Left lung (tissue), 10 donors: ENCODE measurements around the gene NES. TPM values are rescaled to one million over a fixed set of nuclear protein-coding genes. Genes with fewer than 3 reads are reported as not detected.

Experiments
- ATAC-seq: fragments of 200-7000 bp; cut with Tn5 transposase; one replicate; pipeline ENCODE4 v1.9.1; 2020; ENCODE audit warnings: moderate library complexity
- DNase-seq, 4 donors: peaks; one replicate each; pipeline ENCODE4 v3.0.0-alpha.2; 2013 to 2020
- H3K27ac ChIP-seq, 2 donors: fragments of 200-600 bp; sonication (generic) in 1 of 2; one replicate each; pipeline versions ENCODE4 v1.5.0 to v1.8.0; 2020 to 2021
- H3K27me3 ChIP-seq, 2 donors: fragments of 200-600 bp; sonication (generic) in 1 of 2; one replicate each; pipeline versions ENCODE4 v1.5.0 to v1.8.0; 2020 to 2021
- H3K36me3 ChIP-seq, 2 donors: fragments of 200-600 bp; sonication (generic) in 1 of 2; one replicate each; pipeline versions ENCODE4 v1.5.0 to v1.8.0; 2020 to 2021
- H3K4me1 ChIP-seq, 2 donors: fragments of 200-600 bp; one replicate each; pipeline ENCODE4 v1.8.0; 2021
- H3K4me3 ChIP-seq, 2 donors: fragments of 200-600 bp; sonication (generic) in 1 of 2; one replicate each; pipeline versions ENCODE4 v1.5.0 to v1.8.0; 2020 to 2021; ENCODE audit warnings: mild to moderate bottlenecking in 1 of 2
- H3K9me3 ChIP-seq, 2 donors: fragments of 200-600 bp; sonication (generic) in 1 of 2; one replicate each; pipeline versions ENCODE4 v1.5.0 to v1.8.0; 2020 to 2021
- CTCF ChIP-seq, 2 donors: fragments of 200-600 bp; sonication (generic) in 1 of 2; IDR thresholded peaks; one replicate each; pipeline versions ENCODE4 v1.5.0 to v1.8.0; 2021; ENCODE audit warnings: antibody characterized with exemption in 2 of 2
- intact Hi-C, 2 donors: fragments of 100-400 bp; cut with DNase I; formaldehyde crosslinking; loops; one replicate each; pipeline versions ENCODE4 v1.11.2 to v1.14.2; 2022
- polyA plus RNA-seq, 6 donors: library from polyadenylated mRNA; unstranded; fragments of 120-200 nt; gene quantifications; one replicate each; pipeline ENCODE4 v1.2.1, GENCODE V29; 2013; ENCODE audit not compliant: insufficient read length in 6 of 6
- total RNA-seq, 2 donors: library from RNA; stranded (reverse); fragmentation: NEBNext Ultra II Directional; extraction: Animal tissue kit (Norgen Biotek cat#: 25700); gene quantifications; one replicate each; pipeline ENCODE4 v1.2.1, GENCODE V29; 2021
- donor health status: DM: no; HTN: yes; CAD: no.
- donor health status: DM: no; HTN: no; CAD: no.

NES gene
- total and polyA plus RNA-seq, 8 donors: 54.9 to 84.0 (median 64.4) TPM

- Histone ChIP-seq H3K4me1 (peaks cover 17 to 24% of the 10 kb centered on the region in 2 donors), H3K4me3 (peak overlapping the region in 1 of 2 donors; percentile 26), H3K27me3 (peaks cover 42 to 100% of the 10 kb centered on the region in 2 donors), H3K9me3 (no peaks in the 10 kb centered on the region), H3K36me3 (no peaks in the 10 kb centered on the region), H3K27ac (no peak overlapping the region)
- peak in 2 of 4 donors; percentile 46 to 81 for DNase-seq
- peak; percentile 73 for ATAC-seq
- peak in 1 of 2 donors; percentile 16 for TF ChIP-seq CTCF (IDR thresholded peaks at IDR 0.05)
- intact Hi-C loops: no loop called here
Observed at GRCh38 chr1:156623946-156624813, 53.0 kb downstream of the NES start.

GRCh38 chr1:156622581-156623297, 54.5 kb downstream of the NES start:
- TF ChIP-seq CTCF (IDR thresholded peaks at IDR 0.05): no peak
- no peak overlapping the region for H3K4me3 ChIP-seq
- H3K9me3 ChIP-seq: no peaks in the 10 kb centered on the region
- intact Hi-C loops: no loop called here
- H3K4me1 ChIP-seq: peaks cover 17 to 24% of the 10 kb centered on the region in 2 donors
- H3K27ac ChIP-seq: no peak overlapping the region
- no peak for DNase-seq
- no peaks in the 10 kb centered on the region for H3K36me3 ChIP-seq
- peaks cover 42 to 100% of the 10 kb centered on the region in 2 donors for H3K27me3 ChIP-seq
- ATAC-seq: no peak

DNA sequence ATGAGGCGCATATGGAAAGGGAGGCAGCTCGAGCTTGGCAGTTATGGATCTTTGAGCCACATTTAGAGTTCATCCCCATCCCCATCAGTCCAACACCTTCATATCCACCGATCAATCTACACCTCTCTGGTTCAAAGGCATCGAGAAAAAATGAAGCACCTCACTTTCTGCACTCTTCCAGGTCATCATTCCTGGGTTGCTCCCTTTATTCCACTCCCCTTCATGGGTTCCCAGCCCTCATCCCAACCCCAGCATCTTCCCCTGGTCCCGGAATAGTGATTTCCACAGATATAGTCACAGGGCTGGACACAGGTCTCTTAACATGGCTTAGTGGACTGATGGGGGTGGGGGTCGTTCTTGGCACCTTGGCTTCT, 57.6 kb downstream of the NES start:
- no peak for TF ChIP-seq CTCF (IDR thresholded peaks at IDR 0.05)
- DNase-seq: no peak
- Histone ChIP-seq H3K4me1 (peaks cover 5 to 11% of the 10 kb centered on the region in 2 donors), H3K9me3 (no peaks in the 10 kb centered on the region), H3K27me3 (peaks cover 14 to 87% of the 10 kb centered on the region in 2 donors), H3K27ac (no peak overlapping the region), H3K36me3 (no peaks in the 10 kb centered on the region), H3K4me3 (no peak overlapping the region)
- intact Hi-C loops: no loop called here
- no peak for ATAC-seq

GRCh38 chr1:156618853-156619581, 58.2 kb downstream of the NES start, which contains the start of gene HAPLN2:
Gene HAPLN2, plus strand, starts transcription at chr1:156619415. Its CDS starts 4,076 bp downstream, at chr1:156623491.
- H3K9me3 ChIP-seq: no peaks in the 10 kb centered on the region
- H3K36me3 ChIP-seq: no peaks in the 10 kb centered on the region
- H3K27ac ChIP-seq: no peak within 1 kb of the TSS
- H3K4me3 ChIP-seq: no peak within 1 kb of the TSS
- DNase-seq (no peak), ATAC-seq (no peak)
- intact Hi-C loops: no loop called here
- H3K4me1 ChIP-seq: peaks cover 2 to 5% of the 10 kb centered on the region in 2 donors
- peak in 1 of 2 donors; percentile 12 for TF ChIP-seq CTCF (IDR thresholded peaks at IDR 0.05)
- peaks cover 9 to 82% of the 10 kb centered on the region in 2 donors for H3K27me3 ChIP-seq

Other genes starting within 250 kb of the NES start
- 10 to 100 TPM; 45.4 to 52.8 TPM for gene MEF2D, start 176.6 kb downstream of the NES start, total RNA-seq
- 10 to 100 TPM; 23.8 to 37.5 (median 29.7) TPM for gene MEF2D, start 176.6 kb downstream of the NES start, polyA plus RNA-seq
- 10 to 100 TPM in 1 of 2 donors, 1 to 10 TPM in 1; 2.8 to 10.3 TPM for gene IQGAP3, start 104.8 kb downstream of the NES start, total RNA-seq
- 10 to 100 TPM; 10.2 to 26.7 (median 15.8) TPM for gene IQGAP3, start 104.8 kb downstream of the NES start, polyA plus RNA-seq
- not detected for gene TTC24, start 97.7 kb downstream of the NES start, total RNA-seq
- gene TTC24, start 97.7 kb downstream of the NES start, polyA plus RNA-seq: under 1 TPM in 4 of 6 donors, not detected in 2; 0.07 to 0.34 (median 0.16) TPM
- gene NAXE, start 85.6 kb downstream of the NES start, total RNA-seq: 10 to 100 TPM; 77.6 to 81.6 TPM
- 10 to 100 TPM; 49.2 to 60.4 (median 51.5) TPM for gene NAXE, start 85.6 kb downstream of the NES start, polyA plus RNA-seq
- gene GPATCH4, start 75.9 kb downstream of the NES start, total RNA-seq: 10 to 100 TPM; 16.1 to 29.1 TPM
- gene GPATCH4, start 75.9 kb downstream of the NES start, polyA plus RNA-seq: 10 to 100 TPM; 26.9 to 35.1 (median 29.0) TPM
- gene HAPLN2, start 58.0 kb downstream of the NES start, total RNA-seq: under 1 TPM in 1 of 2 donors, not detected in 1; 0.18 TPM
- under 1 TPM; 0.15 to 0.50 (median 0.33) TPM for gene HAPLN2, start 58.0 kb downstream of the NES start, polyA plus RNA-seq
- gene BCAN, start 35.3 kb downstream of the NES start, total RNA-seq: under 1 TPM; 0.34 to 0.35 TPM
- gene BCAN, start 35.3 kb downstream of the NES start, polyA plus RNA-seq: under 1 TPM; 0.34 to 0.87 (median 0.75) TPM
- gene CRABP2, start 28.2 kb upstream of the NES start, total RNA-seq: 10 to 100 TPM in 1 of 2 donors, 1 to 10 TPM in 1; 2.7 to 23.3 TPM
- 100 to 1,000 TPM in 4 of 6 donors, 10 to 100 TPM in 2; 79.4 to 154 (median 109) TPM for gene CRABP2, start 28.2 kb upstream of the NES start, polyA plus RNA-seq
- gene METTL25B, start 51.1 kb upstream of the NES start, total RNA-seq: 10 to 100 TPM; 30.6 to 35.3 TPM
- 10 to 100 TPM; 32.6 to 41.7 (median 35.9) TPM for gene METTL25B, start 51.1 kb upstream of the NES start, polyA plus RNA-seq
- 10 to 100 TPM; 18.3 to 30.8 TPM for gene ISG20L2, start 51.4 kb upstream of the NES start, total RNA-seq
- 10 to 100 TPM; 36.9 to 45.9 (median 43.4) TPM for gene ISG20L2, start 51.4 kb upstream of the NES start, polyA plus RNA-seq
- 10 to 100 TPM; 42.8 to 62.2 TPM for gene MRPL24, start 63.7 kb upstream of the NES start, total RNA-seq
- gene MRPL24, start 63.7 kb upstream of the NES start, polyA plus RNA-seq: 10 to 100 TPM; 53.1 to 58.1 (median 55.4) TPM
- 100 to 1,000 TPM; 139 to 207 TPM for gene HDGF, start 74.3 kb upstream of the NES start, total RNA-seq
- 100 to 1,000 TPM; 212 to 260 (median 239) TPM for gene HDGF, start 74.3 kb upstream of the NES start, polyA plus RNA-seq
- gene PRCC, start 90.1 kb upstream of the NES start, total RNA-seq: 10 to 100 TPM; 40.7 to 56.2 TPM
- 100 to 1,000 TPM in 1 of 6 donors, 10 to 100 TPM in 5; 94.5 to 106 (median 97.4) TPM for gene PRCC, start 90.1 kb upstream of the NES start, polyA plus RNA-seq
- 1 to 10 TPM; 1.7 to 4.4 TPM for gene SH2D2A, start 139.4 kb upstream of the NES start, total RNA-seq
- gene SH2D2A, start 139.4 kb upstream of the NES start, polyA plus RNA-seq: under 1 TPM; 0.36 to 0.85 (median 0.63) TPM
- not detected for gene INSRR, start 181.7 kb upstream of the NES start, total RNA-seq
- under 1 TPM in 4 of 6 donors, not detected in 2; 0.03 to 0.06 (median 0.04) TPM for gene INSRR, start 181.7 kb upstream of the NES start, polyA plus RNA-seq
- under 1 TPM; 0.47 to 0.97 TPM for gene NTRK1, start 183.5 kb upstream of the NES start, total RNA-seq
- under 1 TPM in 5 of 6 donors, not detected in 1; 0.15 to 0.41 (median 0.27) TPM for gene NTRK1, start 183.5 kb upstream of the NES start, polyA plus RNA-seq
- 10 to 100 TPM; 10.6 to 12.3 TPM for gene PEAR1, start 216.3 kb upstream of the NES start, total RNA-seq
- gene PEAR1, start 216.3 kb upstream of the NES start, polyA plus RNA-seq: 10 to 100 TPM; 25.7 to 30.1 (median 29.4) TPM
- gene LRRC71, start 243.2 kb upstream of the NES start, total RNA-seq: 1 to 10 TPM in 1 of 2 donors, under 1 TPM in 1; 0.38 to 3.5 TPM
- gene LRRC71, start 243.2 kb upstream of the NES start, polyA plus RNA-seq: 1 to 10 TPM; 1.1 to 5.5 (median 3.1) TPM